HS-5 (cell line): ENCODE measurements around the gene CCNQ.

Source experiments
- DNase-seq: peaks from one replicate; pipeline ENCODE4 v3.0.0-alpha.2; 2012; ENCODE audit warnings: low read depth

CCNQ gene

DNA sequence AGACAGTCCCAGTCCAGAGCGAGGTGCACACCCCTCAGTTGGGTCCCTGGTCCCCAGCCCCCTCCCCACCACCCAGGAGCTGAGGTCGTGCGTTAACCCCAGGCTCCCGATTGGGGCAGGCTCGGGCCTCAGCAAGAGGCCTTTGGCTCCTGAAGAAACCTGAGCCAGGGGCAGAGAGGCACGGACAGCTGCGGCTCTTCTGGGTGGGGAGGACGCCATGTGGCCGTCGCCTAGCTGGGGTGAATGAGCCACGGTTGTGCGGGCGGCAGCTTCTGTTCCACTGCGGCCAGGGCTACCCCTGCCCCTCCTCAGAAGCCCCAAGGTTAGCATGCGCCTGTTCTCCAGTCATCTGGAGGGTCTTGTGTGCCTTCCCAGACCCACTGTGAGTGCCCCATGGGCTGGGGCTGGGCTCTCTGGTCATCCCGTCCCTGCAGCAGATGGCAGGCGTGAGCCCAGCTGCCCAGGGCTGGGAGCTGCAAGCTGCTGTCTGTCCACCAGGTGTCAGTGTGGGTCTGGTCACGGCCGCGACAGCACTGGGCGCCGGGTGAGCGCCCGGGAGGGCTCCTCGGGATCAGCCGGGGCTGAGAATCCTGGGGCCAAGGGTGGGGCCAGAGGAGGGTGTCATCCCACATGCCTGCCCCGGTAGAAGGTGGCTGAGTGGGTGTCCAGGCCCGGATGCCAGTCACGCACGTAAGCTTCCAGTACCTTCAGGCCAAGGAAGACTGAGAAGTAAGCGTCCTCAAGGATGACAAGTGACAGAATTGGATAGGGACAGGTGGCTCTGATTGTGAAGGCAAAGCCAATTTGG is 59.6 kb downstream of the CCNQ start:
- no peak for DNase-seq

DNA sequence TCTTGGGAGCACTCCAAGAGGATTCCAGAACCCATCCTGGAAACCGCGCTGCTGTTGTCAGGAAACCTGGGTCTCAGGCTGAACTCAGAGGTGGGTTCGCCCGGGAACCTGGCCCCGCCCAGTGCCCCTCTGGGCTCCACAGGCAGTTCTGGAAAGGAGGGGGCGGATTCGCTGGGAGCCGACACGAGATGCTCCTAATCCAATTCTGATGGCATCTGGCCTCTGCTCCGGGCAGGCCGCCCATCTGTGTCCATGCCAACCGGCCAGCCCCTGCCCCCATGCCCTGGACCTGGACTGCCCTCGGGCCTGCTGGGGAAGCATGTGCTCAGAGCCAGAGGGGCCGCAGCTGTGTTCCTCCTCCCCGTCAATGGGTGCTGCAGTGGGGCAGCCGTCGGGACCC is 60.5 kb downstream of the CCNQ start:
- DNase-seq: no peak
